ENCODE data around the gene IMP3.

The IMP3 gene

GRCh38 chr15:75672646-75673425 is 32.8 kb upstream of the IMP3 start:
- no peak for DNase-seq

- no peak for DNase-seq
Measured at GRCh38 chr15:75671730-75672602, 31.9 kb upstream of the IMP3 start.

GRCh38 chr15:75669879-75670212 is 29.8 kb upstream of the IMP3 start:
- no peak for DNase-seq

- DNase-seq = no peak
Measured at GRCh38 chr15:75669191-75669878, 29.3 kb upstream of the IMP3 start.

- DNase-seq = no peak
Measured at GRCh38 chr15:75666823-75667501, 26.9 kb upstream of the IMP3 start.

GRCh38 chr15:75663931-75664421 is 24.0 kb upstream of the IMP3 start:
- DNase-seq = no peak

- DNase-seq = no peak
Measured at GRCh38 chr15:75662823-75663519, 22.9 kb upstream of the IMP3 start.

- no peak for DNase-seq
Measured at GRCh38 chr15:75661756-75662140, 21.7 kb upstream of the IMP3 start.

GRCh38 chr15:75661100-75661755 is 21.2 kb upstream of the IMP3 start:
- no peak for DNase-seq

- DNase-seq = no peak
Measured at GRCh38 chr15:75659928-75660645, 20.1 kb upstream of the IMP3 start.

- DNase-seq = no peak
Measured at GRCh38 chr15:75659141-75659771, 19.2 kb upstream of the IMP3 start.

GRCh38 chr15:75656813-75657212 is 16.8 kb upstream of the IMP3 start:
- DNase-seq = no peak

GRCh38 chr15:75656331-75656730 is 16.3 kb upstream of the IMP3 start:
- DNase-seq = no peak

GRCh38 chr15:75655931-75656330 is 15.9 kb upstream of the IMP3 start:
- DNase-seq = no peak

- no peak for DNase-seq
Measured at GRCh38 chr15:75654201-75654907, 14.3 kb upstream of the IMP3 start.

GRCh38 chr15:75653347-75653913 is 13.4 kb upstream of the IMP3 start:
- no peak for DNase-seq

GRCh38 chr15:75651810-75652543 is 12.0 kb upstream of the IMP3 start:
- DNase-seq = no peak

GRCh38 chr15:75650908-75651809 is 11.1 kb upstream of the IMP3 start:
- DNase-seq = no peak
